CD4-positive, alpha-beta T cell treated with Interleukin-15 for 1 hour (primary cell): Measurements from ENCODE around the gene MDK.

Experiments
- DNase-seq: peaks from one replicate; pipeline ENCODE4 v3.0.0-alpha.2; 2020

The MDK gene

DNA sequence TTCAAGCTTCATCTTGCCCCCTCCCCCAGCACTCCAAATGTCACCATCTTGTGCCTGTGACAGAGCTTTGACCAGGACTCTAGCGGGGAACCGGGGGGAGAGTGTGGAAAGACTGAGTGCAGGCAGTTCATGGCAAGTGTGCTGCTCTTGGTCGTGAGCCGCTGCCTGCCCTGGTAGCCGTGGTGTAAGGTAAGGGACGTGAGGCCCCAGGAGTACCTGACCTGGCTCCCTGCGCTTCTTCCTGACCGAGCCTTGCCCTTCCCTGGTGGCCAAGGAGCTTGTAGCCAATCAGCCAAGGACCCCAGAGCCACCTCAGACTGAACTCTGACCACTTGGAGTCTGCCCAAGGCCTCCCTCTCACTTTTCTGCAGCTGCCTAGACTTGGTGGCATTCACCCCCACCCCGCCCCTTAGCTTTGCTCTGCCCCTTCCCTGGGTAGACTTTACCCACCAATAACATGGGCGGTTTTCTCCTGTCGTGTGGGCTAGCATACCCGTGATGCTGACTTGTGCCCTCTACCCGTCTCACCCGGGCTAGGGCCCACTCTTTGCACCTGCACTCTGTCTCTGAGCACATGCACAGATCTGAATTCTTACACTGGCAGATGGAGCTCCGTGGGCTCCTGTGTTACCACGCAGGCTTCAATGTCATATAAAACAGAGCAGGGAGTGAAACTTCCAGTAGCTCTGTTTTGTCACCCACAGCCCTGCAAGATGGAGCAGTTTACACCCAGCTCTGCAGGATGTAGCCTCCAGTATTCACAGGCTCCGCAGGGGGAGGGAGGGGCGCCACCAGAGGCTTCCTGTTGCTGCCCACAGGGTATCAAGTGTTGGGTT, 32.7 kb upstream of the MDK start:
- DNase-seq, result peak; percentile 58

DNA sequence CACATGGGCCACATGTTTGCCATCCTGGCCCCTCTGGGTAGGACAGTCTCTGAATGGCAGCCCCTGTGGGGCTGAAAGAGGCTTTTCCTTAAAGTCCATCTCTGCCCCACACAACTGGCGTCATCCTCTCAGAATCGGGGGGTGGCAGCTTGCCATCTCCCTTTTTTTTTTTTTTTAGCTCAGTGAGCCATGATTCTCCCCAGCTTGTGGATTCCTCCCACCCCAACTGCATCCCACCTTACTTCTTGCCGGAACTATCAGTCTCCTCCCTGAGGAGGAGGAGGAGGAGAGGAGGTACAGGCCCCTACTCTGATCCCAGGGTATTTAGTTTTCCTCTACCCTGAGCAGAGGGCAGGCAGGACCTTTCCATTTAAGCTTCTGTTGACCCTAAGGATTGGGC, 30.8 kb upstream of the MDK start:
- no peak for DNase-seq

DNA sequence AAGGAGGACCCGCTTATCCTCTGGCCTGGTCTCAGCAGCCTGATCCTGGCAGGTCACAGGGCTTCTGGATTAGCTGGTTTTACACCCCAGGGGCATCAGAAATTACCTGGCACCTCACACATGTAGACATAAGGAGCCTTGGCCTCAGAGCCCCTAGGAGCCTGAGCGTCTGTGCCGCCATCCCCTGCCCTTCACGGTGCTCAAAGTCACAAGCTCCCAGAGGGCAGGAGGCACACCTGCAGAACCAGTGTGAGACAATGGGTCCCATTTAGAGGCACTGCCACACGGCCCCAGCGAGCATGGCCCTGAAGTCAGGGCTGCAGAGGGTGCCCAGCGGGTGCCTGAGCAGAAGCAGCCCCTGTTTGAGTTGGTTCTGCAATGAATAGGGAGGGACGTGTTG, 30.3 kb upstream of the MDK start:
- no peak for DNase-seq

DNA sequence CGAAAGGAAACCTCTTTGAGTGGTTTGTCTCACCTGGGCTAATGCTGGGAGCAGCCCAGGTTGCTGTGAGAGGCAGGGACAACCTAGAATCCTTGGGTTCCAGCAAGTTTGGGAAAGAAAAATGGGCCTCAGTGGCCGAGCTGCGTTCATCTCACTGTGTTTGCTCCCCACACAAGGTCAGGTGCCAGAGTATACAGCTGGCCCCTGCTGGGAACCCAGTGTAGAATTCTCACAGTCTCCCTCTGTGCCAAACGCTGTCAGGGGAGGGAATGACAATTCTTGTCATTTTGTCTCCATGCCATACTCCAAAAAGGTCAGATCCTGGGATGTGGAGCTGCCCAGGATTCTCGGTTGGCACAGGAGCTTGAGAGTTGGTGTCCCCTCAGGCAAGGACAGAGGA, 29.9 kb upstream of the MDK start:
- no peak for DNase-seq

DNA sequence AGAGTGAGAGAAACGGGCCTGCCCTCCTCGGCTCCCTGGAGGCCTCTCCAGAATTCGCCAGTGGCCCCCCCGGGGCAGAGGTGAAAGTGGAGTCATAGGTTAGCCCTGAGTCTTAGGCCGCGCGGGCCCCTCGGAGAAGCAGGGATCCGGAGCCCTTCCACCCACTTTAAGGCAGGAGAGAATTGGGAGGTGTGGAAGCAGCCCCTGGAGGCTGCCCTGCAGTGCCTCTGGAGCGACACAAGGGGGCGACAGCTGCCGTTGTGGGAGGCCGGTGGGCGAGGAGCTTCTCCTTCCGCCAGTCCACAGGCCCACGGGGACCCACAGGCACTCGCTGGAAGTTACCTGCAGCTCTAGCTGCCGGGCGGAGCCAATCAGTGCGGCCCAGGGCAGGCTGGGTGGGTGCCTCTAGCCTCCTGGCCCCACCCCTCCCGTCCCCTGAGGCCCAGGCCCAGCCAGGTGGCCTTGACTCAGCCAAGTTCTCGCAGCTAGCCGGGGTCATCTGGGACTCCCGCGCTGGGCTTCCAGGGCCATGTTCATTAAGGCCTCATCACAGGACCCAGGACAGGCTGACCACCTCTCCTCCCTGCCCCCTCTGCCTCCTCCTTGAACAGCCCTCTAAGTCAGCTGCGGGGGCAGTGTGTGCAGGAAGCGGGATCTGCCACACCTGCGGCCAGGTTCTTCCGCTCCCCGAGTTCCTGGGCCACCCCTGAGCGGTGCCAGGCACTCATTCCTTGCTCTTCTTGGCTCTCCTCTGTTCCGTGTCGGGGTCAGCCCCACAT, 29.2 kb upstream of the MDK start:
- DNase-seq, result peak; percentile 76

DNA sequence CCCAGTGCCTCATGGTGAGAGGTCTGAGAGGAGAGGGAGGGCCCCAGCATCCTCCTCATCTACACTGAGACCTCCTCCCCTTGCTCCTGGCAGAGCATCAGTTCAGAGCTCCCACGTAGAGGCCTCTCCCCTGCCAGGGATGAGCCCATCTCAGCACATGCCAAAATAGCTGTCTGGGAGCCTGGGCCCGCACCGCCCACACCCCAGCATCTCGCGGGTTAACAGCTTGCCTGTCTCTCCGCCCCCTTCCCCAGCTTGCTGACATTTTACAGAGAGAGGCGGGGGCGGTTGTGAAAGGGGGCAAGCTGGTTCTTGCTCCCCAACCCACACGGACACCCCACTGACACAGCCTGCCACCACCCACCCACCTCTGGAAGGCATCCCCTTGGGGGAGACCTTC, 27.8 kb upstream of the MDK start:
- no peak for DNase-seq

DNA sequence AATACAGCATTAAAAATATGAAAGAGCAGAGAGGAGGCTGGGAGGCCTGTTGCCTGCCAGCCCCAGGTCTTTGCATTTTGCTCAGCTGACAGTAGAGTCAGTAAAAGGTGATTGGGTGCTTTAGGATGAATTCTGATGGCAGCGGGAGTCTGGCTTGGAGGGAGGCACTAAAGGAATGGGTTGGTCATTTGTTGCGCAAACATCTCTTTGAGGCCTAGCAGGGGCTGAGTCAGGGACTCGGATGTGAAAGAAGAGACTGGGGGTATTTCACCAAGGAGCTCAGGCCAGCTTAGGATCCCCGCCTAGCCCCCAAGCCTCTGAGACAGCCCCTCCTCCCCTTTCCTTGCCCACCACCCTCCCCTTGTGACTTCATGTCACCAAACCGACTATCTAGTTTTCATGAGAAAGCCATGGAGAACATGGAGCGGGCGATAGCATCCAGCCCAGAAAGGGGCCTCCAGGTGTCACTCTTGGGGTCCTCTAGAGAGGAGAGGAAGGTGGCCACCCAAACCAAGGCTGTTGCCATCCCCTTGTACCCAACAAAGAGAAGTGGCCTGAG, 24.5 kb upstream of the MDK start:
- DNase-seq, result no peak

DNA sequence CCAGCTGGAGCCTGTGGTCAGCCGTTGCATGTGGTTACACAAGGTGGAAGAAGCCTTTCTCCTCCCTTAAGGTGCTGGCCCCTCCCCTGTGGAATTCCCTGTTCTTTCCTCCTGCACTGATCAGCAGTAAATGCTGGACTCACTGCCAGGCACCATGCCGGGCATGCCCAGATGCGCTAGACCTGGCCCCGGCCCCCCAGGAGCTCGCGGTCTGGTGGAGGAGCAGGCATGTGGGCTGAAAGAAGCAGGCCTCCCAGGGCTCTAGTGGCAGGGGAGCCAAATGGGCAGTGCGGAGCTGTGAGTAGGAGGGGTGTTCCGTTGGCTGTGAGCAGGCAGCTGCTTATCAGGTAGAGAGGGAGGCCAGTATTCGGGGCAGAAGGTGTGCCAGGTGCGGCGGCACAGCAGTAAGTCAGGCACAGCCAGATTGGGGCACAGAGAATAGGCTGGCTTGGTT, 24.0 kb upstream of the MDK start:
- DNase-seq, result no peak

DNA sequence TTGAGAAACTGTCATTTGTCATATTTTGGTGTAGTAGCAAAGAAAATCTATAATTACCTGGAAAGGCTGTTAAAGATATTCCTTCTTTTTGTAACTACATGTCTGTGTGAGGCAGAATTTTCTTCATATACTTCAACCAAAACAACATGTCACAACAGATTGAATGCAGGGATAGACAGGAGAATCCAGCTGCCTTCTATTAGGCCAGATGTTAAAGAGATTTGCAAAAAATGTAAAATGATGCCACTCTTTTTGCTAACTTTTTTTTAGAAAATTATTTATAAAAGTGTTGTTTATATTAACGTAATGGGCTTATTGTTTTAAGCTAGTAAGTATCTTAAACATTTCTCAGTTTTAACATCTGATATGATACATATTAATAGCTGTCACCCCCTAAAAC, 21.5 kb upstream of the MDK start:
- no peak for DNase-seq

DNA sequence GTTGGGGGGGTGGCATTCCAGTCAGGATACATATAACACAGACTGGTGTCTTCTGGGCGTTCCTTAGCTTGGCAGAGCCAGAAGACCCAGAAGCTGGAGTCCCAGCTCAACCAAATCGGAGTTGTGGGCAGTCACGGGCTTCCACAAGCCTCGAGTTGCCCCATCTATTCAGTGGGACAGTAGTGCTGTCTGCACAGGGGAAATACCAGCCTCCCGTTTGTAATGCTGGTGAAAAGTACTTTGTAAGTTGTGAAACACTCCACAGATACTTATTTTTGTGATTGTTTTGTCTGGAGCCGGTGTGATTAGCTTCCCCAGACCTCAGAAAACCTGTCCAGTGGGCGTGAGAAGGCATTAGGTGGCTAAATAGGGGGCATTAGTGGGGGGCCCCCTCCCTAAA, 20.6 kb upstream of the MDK start:
- DNase-seq, result no peak

DNA sequence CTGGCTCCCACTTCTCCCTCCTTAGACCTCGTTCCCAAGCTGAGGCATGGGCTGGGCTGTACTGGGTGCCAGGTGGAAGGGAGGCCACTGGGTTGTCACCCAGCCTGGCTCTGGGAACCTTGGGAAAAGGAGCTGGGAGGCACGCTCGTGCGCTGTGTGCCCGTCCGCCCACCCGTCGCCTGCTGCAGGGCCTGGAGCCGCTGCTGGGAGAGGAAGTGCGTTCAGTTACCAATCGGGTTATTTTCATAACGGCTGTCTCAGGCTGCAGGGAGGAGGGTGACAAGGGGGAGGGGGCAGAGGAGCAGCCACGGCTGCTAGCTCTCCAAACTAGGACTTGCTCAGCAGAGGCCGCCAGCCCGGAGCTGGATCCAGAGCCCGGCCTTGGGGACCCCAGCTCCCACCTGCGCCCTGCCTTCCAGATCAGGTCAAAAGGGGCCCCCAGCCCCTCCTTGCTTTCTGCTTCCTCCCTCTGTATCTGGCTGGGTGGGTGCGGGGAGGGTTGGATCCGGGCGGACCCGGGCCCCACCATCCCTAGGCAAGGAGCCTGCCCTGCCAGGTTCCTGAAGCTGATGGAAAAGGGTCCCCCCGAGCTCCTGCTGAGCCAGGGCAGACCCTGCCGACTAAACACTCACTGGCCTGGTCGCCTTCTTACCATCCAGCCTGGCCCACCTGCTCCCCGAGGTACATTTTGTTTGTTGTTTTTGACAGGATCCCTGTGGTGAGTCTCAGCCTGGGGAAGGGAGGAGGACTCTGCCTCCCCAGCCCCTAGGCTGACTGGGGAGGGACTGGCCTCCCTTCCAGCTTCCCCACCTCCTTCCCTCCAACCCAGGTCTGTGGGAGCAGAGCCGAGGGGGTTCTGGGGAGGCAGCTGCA, 19.9 kb upstream of the MDK start:
- peak; percentile 64 for DNase-seq

DNA sequence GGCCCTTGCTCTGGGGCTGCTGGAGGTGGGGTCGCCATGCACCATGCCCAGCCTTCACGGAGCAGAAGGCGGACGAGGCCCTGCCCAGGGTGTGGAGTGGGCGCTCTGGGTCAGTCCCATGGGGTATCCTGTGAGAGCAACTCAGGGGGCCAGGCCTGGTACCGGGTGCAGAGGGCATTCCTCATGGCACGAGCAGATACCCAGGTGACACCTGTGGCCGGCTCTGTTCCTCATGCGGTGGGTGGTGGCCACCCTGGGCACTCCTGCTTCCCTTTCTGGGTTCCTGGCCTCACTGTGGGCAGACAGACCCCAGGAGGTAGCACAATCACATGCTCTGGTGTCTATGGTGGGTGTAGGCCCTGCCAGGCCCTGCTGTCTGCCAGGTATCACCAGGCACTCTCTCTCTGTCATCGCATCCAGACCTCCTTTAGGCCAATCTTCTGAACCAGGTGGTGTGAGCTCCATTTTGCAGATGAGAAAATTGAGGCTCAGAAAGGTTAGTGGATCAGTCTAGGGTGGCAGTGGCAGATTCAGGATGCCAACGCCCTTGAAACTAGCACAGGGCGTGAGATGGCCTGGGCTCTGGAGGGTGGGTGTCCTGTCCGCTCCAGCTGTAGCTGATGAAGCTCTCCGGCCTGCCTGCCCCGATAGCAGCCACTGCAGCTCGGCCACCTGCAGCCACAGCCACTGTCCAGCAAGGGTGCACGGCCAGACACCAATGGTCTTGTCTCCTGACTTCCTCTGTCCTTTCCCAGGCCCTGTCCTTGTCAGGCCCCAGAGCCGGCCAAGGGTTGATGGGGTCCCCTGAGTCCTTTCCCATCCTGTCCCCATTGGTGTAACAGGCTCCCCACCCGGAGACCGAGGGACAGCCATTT, 19.1 kb upstream of the MDK start:
- no peak for DNase-seq

DNA sequence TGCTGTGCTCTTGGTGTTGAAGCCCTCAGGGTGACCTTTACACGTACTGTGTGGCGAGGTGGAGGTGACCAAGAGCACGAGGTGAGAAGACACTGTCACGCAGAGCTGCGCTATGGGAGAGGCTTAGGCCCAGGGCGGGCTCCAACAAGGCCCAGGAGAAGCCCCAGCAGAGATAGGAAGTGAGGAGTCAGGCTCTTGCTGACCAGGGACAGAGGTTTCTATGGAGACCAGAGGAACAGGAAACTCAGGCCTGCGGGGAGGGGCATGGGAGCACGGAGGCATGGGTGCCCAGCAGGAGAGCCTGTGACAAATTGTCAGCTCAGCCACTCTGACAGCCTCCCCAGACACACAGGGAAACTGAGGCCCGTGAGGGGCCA, 18.4 kb upstream of the MDK start:
- DNase-seq, result peak; percentile 65

DNA sequence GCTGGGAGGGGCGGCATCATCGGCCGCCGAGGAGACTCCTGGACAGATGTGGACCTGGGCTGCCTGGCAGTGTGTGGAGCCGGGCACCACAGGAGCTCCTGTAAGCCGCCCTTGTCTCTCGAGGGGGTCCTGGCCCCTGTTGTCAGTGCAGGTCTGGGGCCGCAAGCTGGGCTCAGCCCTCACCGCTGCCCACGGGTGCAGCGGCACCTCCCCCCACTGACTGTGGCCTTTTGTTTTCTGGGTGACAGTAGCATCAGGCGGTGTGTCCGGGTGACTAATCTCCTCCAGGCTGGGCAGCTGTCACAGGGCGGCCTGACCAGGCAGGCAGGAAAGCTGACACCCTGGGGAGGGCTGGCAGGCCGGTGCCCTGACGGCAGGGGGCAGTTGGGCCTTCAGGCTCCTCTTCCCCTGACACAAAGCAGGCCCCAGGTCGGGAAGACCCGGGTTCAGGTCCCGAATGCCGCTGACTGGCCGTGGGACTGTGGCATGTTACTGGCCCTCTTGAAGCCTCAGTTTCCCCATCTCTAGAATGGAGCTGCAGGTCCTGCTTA, 17.9 kb upstream of the MDK start:
- no peak for DNase-seq

DNA sequence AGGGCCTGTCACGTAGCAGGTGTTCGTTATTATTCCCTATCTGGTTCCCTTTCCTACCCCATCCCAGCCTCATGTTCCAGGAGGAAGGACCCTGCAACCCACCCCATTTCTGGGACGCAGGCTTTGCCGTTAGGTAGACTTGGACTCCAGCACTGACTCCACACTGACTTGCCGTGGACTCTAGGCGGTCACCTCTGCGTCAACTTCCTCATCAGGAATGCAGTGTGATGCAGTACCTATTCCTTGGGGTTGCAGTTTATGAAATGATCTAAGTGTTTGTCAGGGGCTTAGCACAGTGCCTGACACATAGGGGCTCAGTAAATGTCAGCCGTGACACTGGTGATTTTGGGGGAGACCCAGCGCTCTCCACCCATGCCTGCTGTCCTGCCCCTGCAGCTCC, 17.4 kb upstream of the MDK start:
- no peak for DNase-seq

DNA sequence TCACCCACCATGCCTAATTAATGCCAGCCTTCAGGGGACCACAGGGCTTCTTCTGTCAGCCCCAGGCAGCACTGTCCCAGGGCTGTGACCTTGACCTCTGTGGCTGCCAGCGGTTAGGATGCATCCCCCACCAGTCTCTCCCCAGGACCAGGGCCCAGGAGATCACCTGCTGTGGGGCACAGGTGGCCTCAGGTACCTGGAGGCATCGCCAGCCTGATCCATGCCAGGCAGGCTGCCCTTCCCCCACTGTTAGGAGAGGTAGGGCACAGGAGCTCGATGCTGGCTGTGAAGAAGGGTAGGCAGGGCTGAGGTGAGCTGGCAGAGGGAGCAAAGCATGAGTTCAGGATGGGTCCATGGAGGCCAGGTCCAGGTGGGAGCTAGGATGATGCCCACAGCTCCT, 16.7 kb upstream of the MDK start:
- DNase-seq, result no peak

DNA sequence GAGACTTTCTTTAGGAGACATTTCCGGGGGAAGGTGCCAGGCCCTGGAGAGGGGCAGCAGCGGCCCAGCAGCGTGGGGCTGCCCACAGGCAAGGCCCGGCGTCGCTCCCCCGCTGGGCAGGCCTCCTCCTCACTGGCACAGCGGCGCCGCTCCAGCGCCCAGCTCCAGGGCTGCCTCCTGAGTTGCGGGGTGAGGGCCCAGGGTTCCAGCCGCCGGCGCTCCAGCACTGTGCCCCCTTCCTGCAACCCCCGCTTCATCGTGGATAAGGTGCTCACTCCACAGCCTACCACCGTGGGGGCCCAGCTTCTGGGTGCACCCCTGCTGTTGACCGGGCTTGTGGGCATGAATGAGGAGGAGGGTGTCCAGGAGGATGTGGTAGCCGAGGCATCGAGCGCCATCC, 15.2 kb upstream of the MDK start:
- no peak for DNase-seq

DNA sequence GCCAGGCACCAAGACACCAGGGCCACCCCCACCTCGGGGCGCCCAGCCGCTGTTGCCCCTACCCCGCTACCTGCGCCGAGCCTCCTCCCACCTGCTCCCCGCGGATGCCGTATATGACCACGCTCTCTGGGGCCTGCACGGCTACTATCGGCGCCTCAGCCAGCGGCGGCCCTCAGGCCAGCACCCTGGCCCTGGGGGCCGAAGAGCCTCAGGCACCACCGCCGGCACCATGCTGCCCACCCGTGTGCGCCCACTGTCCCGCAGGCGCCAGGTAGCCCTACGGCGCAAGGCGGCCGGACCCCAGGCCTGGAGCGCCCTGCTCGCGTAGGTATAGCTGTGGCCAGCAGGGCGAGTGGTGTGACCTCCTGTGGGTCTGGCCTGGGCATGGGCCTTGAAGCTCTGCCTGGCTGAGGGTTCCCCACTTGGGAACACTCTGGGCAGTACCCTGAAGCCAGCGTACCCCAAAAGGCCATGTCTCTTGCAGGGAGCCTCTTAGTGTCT, 14.8 kb upstream of the MDK start:
- no peak for DNase-seq

DNA sequence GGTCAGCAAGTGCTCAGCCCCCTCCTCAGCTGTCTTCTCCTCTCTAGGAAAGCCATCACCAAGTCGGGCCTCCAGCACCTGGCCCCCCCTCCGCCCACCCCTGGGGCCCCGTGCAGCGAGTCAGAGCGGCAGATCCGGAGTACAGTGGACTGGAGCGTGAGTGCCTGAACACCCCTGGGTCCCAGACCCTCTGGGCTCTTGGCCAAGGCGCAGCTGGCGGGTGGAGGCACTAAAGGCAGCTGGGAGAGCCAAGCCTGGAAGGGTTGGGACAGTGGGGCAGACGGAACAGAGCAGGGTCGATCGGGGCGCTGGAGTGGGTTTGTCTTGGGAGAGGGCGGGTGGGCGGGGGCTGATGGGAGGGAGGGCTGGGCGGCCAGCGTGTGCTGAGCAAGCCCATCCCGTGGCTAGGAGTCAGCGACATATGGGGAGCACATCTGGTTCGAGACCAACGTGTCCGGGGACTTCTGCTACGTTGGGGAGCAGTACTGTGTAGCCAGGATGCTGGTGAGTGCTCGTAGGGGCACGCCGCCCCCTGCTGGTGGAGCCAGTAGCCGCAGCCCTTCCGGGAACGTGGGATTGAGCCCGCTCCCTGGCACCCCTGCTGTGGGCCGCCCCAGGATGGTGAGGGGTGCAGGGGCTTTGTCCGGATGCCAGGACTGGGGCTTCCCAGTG, 14.1 kb upstream of the MDK start:
- peak; percentile 65 for DNase-seq

DNA sequence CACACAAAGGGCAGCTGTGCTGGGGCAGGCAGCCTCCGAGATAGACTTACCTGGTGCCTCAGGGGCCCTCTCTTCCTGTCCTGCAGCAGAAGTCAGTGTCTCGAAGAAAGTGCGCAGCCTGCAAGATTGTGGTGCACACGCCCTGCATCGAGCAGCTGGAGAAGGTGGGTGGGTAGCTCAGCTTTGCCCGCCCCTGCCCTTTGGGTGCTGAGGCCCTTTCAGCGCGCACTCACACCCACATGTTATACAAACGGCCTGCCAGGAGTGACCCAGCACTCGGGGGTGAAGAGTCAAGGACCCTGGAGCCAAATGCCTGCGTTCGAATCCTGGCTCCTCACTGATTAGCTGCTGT, 13.6 kb upstream of the MDK start:
- DNase-seq, result no peak
